Measurements from ENCODE around the gene ABCA6. TPM values are rescaled to one million over a fixed set of nuclear protein-coding genes. Genes with fewer than 3 reads are reported as not detected.

Gene ABCA6
- total RNA-seq, 1 donor from 2014 or later, result 32.0 TPM

GRCh38 chr17:69043098-69043734, 98.5 kb downstream of the ABCA6 start:
- Histone ChIP-seq H3K4me3 (no peak overlapping the region), H3K4me1 (peaks cover 22% of the 10 kb centered on the region), H3K36me3 (peaks cover 3% of the 10 kb centered on the region), H3K9me3 (no peaks in the 10 kb centered on the region), H3K27ac (no peak overlapping the region), H3K27me3 (ENCODE audit: low read depth) (no peaks in the 10 kb centered on the region)
- DNase-seq (no peak), ATAC-seq (no peak)
- intact Hi-C loops (cut with DNase I), result no loop called here
- no peak for TF ChIP-seq CTCF (IDR thresholded peaks at IDR 0.05)

- no peaks in the 10 kb centered on the region for H3K9me3 ChIP-seq
- peaks cover 3% of the 10 kb centered on the region for H3K36me3 ChIP-seq
- peaks cover 13% of the 10 kb centered on the region for H3K4me1 ChIP-seq
- no peaks in the 10 kb centered on the region for H3K27me3 ChIP-seq (ENCODE audit: low read depth)
- DNase-seq (no peak), ATAC-seq (no peak)
- TF ChIP-seq CTCF (IDR thresholded peaks at IDR 0.05), result no peak
- no peak overlapping the region for H3K27ac ChIP-seq
- intact Hi-C loops (cut with DNase I), result no loop called here
- H3K4me3 ChIP-seq, result no peak overlapping the region
Observed at GRCh38 chr17:69042308-69042707, 99.4 kb downstream of the ABCA6 start.

- Histone ChIP-seq H3K4me3 (no peak overlapping the region), H3K9me3 (no peaks in the 10 kb centered on the region), H3K36me3 (no peaks in the 10 kb centered on the region), H3K4me1 (no peaks in the 10 kb centered on the region), H3K27ac (no peak overlapping the region), H3K27me3 (ENCODE audit: low read depth) (no peaks in the 10 kb centered on the region)
- DNase-seq (no peak), ATAC-seq (no peak)
- intact Hi-C loops (cut with DNase I), result no loop called here
- TF ChIP-seq CTCF (IDR thresholded peaks at IDR 0.05), result no peak
Observed at GRCh38 chr17:69031839-69032238, 109.9 kb downstream of the ABCA6 start.

GRCh38 chr17:69030169-69030568, 111.5 kb downstream of the ABCA6 start:
- no peak overlapping the region for H3K27ac ChIP-seq
- H3K9me3 ChIP-seq, result no peaks in the 10 kb centered on the region
- no peak for DNase-seq
- no peak for ATAC-seq
- intact Hi-C loops (cut with DNase I), result no loop called here
- no peaks in the 10 kb centered on the region for H3K4me1 ChIP-seq
- TF ChIP-seq CTCF (IDR thresholded peaks at IDR 0.05), result no peak
- no peaks in the 10 kb centered on the region for H3K36me3 ChIP-seq
- no peaks in the 10 kb centered on the region for H3K27me3 ChIP-seq (ENCODE audit: low read depth)
- H3K4me3 ChIP-seq, result no peak overlapping the region

Small RNAs within 50 kb of the gene (microRNA-seq; reads per million reads assigned to microRNA genes)
- gene MIR4524A (ENCODE audit: borderline number of aligned reads), result not detected
- gene MIR4524B (ENCODE audit: borderline number of aligned reads), result not detected

Other genes starting within 250 kb of the ABCA6 start
- 38.3 TPM for gene ABCA8, start 186.5 kb downstream of the ABCA6 start, total RNA-seq
- 14.6 TPM for gene ABCA9, start 81.0 kb downstream of the ABCA6 start, total RNA-seq
- gene ABCA10, start 86.9 kb upstream of the ABCA6 start, total RNA-seq, result 9.8 TPM
- 20.5 TPM for gene ABCA5, start 185.2 kb upstream of the ABCA6 start, total RNA-seq